Measurements from ENCODE around the gene RASAL3.

RASAL3 gene

DNA sequence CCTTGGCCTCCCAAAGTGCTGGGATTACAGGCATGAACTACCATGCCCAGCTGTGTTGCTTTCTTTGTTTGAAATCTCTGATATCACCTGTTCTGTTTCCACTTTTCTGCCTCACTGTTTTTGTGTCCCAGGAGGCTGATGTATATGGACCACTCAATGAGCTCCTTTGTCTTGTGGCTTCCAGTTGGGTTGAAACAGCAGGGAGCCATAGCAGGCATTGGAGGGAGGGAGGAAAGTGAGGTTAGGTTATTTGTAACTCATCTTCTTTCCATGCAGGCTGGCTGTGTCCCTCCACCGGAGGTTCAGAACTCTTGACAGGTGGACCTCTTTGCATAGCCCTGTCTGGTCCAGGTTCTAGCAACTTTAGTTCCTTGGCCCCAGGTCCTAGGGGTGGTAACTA, 37.9 kb upstream of the RASAL3 start:
- TF ChIP-seq, protein P1, sequence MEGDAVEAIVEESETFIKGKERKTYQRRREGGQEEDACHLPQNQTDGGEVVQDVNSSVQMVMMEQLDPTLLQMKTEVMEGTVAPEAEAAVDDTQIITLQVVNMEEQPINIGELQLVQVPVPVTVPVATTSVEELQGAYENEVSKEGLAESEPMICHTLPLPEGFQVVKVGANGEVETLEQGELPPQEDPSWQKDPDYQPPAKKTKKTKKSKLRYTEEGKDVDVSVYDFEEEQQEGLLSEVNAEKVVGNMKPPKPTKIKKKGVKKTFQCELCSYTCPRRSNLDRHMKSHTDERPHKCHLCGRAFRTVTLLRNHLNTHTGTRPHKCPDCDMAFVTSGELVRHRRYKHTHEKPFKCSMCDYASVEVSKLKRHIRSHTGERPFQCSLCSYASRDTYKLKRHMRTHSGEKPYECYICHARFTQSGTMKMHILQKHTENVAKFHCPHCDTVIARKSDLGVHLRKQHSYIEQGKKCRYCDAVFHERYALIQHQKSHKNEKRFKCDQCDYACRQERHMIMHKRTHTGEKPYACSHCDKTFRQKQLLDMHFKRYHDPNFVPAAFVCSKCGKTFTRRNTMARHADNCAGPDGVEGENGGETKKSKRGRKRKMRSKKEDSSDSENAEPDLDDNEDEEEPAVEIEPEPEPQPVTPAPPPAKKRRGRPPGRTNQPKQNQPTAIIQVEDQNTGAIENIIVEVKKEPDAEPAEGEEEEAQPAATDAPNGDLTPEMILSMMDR (IDR thresholded peaks at IDR 0.05; ENCODE audit: low read depth, low read length): no peak
- no peak overlapping the region for H3K4me3 ChIP-seq (replicated peaks in 1 of 2; ENCODE audit: low read depth in 2 of 2, low read length in 2 of 2)
- DNase-seq (ENCODE audit: low read depth in 2 of 2): no peak

DNA sequence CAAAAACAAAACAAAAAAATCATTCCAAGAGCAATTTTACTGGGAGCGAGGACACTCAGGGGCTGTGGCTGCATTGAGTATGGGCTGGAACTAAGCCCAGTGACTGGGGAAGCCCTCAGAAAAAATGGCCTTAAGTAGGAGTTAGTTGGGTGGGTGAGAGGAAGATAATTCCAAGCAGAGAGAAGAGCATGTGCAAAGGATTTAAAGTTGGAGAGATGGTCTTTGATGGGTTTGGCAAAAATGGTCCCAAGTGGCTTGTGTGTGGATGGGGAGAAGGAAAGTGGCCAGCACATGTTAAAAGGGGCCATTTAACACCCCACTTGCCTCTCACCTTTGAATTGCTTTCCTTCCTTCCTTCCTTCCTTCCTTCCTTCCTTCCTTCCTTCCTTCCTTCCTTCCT, 37.3 kb upstream of the RASAL3 start:
- no peak overlapping the region for H3K4me3 ChIP-seq (replicated peaks in 1 of 2; ENCODE audit: low read depth in 2 of 2, low read length in 2 of 2)
- TF ChIP-seq, protein P1 (IDR thresholded peaks at IDR 0.05; ENCODE audit: low read depth, low read length): no peak
- DNase-seq (ENCODE audit: low read depth in 2 of 2): no peak

DNA sequence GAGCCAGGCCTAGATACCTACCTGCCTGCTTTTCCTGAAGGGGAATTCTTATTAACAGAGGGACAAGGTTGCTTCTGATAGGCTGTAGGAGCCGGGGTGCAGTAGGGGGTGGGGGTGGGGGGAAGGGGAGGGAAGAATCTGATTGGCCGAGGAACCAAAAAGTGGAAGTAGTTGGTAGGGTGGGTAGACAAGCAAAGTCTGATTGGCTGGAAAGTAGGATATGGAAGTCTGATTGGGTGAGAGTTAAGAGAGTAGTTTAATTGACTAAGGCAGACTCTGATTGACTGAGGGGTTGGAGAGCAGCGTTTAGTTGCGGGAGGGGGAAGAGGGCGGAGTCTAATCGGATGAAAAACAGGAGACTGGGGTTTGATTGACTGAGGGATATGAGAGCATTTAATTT, 34.6 kb upstream of the RASAL3 start:
- no peak overlapping the region for H3K4me3 ChIP-seq (replicated peaks in 1 of 2; ENCODE audit: low read depth in 2 of 2, low read length in 2 of 2)
- DNase-seq (ENCODE audit: low read depth in 2 of 2): no peak
- TF ChIP-seq, protein P1 (IDR thresholded peaks at IDR 0.05; ENCODE audit: low read depth, low read length): no peak

DNA sequence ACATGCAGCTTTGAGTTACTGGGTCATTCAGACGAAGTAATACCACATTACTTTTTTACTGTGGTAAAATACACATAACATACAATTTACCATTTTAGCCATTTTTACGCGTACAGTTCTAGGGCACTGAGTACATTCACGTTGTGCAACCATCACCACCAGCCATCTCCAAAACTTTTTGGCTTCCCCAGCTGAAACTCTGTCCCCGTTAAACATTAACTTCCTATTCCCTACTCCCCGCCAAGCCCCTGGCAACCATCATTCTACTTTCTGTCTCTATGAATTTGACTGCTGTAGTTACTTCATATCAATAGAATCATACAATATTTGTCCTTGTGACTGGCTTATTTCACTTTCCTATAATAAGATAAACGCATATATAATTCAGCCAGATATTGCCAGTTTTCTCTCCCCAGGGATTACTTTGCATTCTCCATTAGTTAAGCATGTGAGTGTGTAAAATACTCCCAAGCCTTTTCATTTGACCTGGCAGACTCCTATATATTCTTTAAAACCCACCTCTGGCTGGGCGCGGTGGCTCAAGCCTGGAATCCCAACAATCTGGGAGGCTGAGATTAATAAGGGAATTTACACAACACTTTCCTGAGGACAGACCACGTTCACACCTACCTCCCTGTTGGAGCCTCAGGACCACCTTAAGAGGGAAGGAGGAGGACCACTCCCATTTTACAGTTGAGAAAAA, 34.0 kb upstream of the RASAL3 start:
- no peak overlapping the region for H3K4me3 ChIP-seq (replicated peaks in 1 of 2; ENCODE audit: low read depth in 2 of 2, low read length in 2 of 2)
- TF ChIP-seq, protein P1 (IDR thresholded peaks at IDR 0.05; ENCODE audit: low read depth, low read length): no peak
- DNase-seq (ENCODE audit: low read depth in 2 of 2): no peak

DNA sequence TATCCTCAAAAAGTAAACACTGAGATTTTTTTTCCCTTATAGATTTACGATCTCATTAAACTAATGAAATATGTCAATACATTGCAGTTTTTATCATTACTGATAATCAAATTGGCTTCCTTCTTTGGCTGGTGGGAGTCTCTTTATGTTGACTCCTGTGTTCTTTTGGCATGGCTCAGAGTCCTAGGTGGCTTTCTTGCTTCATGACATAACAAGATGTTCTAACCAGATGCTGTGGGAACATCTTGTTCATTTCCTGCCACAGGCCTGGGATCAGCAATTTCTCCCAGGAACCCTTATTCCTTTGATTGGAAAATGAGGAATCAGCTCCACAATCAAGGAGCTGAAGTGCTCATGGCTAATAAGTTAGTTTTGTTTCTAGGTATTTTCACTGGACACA, 30.8 kb upstream of the RASAL3 start:
- no peak for DNase-seq (ENCODE audit: low read depth in 2 of 2)
- TF ChIP-seq, protein P1 (IDR thresholded peaks at IDR 0.05; ENCODE audit: low read depth, low read length): no peak
- no peak overlapping the region for H3K4me3 ChIP-seq (replicated peaks in 1 of 2; ENCODE audit: low read depth in 2 of 2, low read length in 2 of 2)

DNA sequence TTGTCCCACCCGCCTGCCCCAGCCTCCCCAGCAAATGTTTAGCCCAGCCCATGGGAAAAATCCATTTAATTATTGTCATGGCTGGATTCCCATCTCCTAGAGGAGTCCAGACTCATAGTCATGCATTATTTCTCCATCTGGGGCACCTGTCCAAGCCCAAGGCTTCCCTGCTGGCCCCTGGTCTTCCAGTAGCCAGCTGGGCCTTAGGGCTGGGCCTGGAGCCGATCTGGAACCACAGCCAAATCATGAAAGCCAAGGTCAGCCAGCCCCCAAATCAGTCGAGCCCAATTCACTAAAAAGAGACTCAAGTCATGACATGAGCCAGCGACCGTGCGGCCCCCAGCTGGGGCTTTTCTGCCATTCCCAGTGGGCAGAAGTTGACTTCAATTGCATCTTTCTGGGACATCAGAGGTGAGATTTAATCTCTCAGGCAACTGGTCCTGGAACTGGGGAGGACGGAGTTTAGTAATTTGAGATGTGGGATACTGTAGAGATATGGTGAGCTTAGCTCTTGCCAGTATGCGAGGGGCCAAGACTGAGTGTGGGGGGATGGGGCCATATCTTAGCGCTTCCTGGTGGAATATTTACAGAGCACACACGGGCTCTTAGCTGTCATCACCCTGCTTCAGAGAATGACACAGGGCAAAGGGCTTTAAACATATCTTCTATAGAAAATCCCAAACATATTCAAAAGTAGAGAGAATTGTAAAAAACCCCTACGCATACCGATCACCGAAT, 24.3 kb upstream of the RASAL3 start:
- DNase-seq (ENCODE audit: low read depth in 2 of 2): peak in 1 of 2 donors; percentile 60
- no peak overlapping the region for H3K4me3 ChIP-seq (replicated peaks in 1 of 2; ENCODE audit: low read depth in 2 of 2, low read length in 2 of 2)
- TF ChIP-seq, protein P1 (IDR thresholded peaks at IDR 0.05; ENCODE audit: low read depth, low read length): no peak

Data from cardiac fibroblast (primary cell).